GM21717 (cell line): Measurements from ENCODE around the gene TEAD1.

Experiments
- ATAC-seq: cut with Tn5 transposase; IDR thresholded peaks from one replicate; pipeline ENCODE4 v1.9.1; 2021; ENCODE audit warnings: mild to moderate bottlenecking, moderate library complexity; ENCODE audit not compliant: unreplicated experiment

Gene TEAD1

GRCh38 chr11:12968826-12969225, 294.6 kb downstream of the TEAD1 start:
- ATAC-seq = no peak

GRCh38 chr11:12971955-12972354, 297.7 kb downstream of the TEAD1 start:
- ATAC-seq = no peak

GRCh38 chr11:12973528-12974181, 299.4 kb downstream of the TEAD1 start:
- ATAC-seq = no peak

- ATAC-seq = no peak
These were observed 301.0 kb downstream of the TEAD1 start for GRCh38 chr11:12975195-12975594.

- ATAC-seq = no peak
These were observed 305.9 kb downstream of the TEAD1 start for GRCh38 chr11:12979928-12980689.

- ATAC-seq = no peak
These were observed 307.7 kb downstream of the TEAD1 start for GRCh38 chr11:12981676-12982522.

- ATAC-seq = no peak
These were observed 309.1 kb downstream of the TEAD1 start for GRCh38 chr11:12983336-12983735.

GRCh38 chr11:12986194-12986898, 312.1 kb downstream of the TEAD1 start:
- ATAC-seq = no peak

- ATAC-seq = no peak
These were observed 315.4 kb downstream of the TEAD1 start for GRCh38 chr11:12989428-12990161.

- ATAC-seq = no peak
These were observed 315.9 kb downstream of the TEAD1 start for GRCh38 chr11:12990162-12990480.

GRCh38 chr11:12991426-12991825, 317.2 kb downstream of the TEAD1 start:
- ATAC-seq = no peak

GRCh38 chr11:12993626-12994025, 319.4 kb downstream of the TEAD1 start:
- ATAC-seq = no peak
